Activated CD8-positive, alpha-beta T cell treated with anti-CD3 and anti-CD28 coated beads, Interleukin-2, amount 10 ng/mL, durations not matched to agents 7 days and 5 days (primary cell): Measurements from ENCODE around the gene SELENOW. TPM values are rescaled to one million over a fixed set of nuclear protein-coding genes. Genes with fewer than 3 reads are reported as not detected.
"Not testable (repeated sequence)": the region's sequence is repeated elsewhere in the genome, so short reads cannot be mapped to it uniquely, and the experiment has no call there.

ENCODE experiments used
- ATAC-seq: fragments of 150-1000 bp; cut with Tn5 transposase; one replicate; pipeline ENCODE4 v1.10.0; 2021; ENCODE audit warnings: moderate library complexity
- CTCF ChIA-PET: fragments of 350-600 bp; sonication (Branson Sonifier 250); formaldehyde crosslinking; loops from one replicate; lab custom pipeline; 2021; ENCODE audit warnings: antibody characterized with exemption; lab: Charles Lee
- POLR2A ChIA-PET: fragments of 350-600 bp; sonication (Branson Sonifier 250); formaldehyde crosslinking; loops from one replicate; lab custom pipeline; 2021; ENCODE audit warnings: antibody characterized with exemption; lab: Charles Lee
- DNase-seq: peaks from one replicate; pipeline ENCODE4 v3.0.0-alpha.2; 2020
- H3K27ac Mint-ChIP-seq: one replicate; pipeline ENCODE4 v1.8.0; 2021; ENCODE audit warnings: mild to moderate bottlenecking, mixed read lengths
- H3K27me3 Mint-ChIP-seq: one replicate; pipeline ENCODE4 v1.8.0; 2021; ENCODE audit warnings: low read depth, mixed read lengths
- H3K36me3 Mint-ChIP-seq: one replicate; pipeline ENCODE4 v1.8.0; 2021; ENCODE audit warnings: low read depth, mixed read lengths
- H3K4me1 Mint-ChIP-seq: one replicate; pipeline ENCODE4 v1.8.0; 2021; ENCODE audit warnings: low read depth, mixed read lengths
- H3K4me3 Mint-ChIP-seq: one replicate; pipeline ENCODE4 v1.8.0; 2021; ENCODE audit warnings: mild to moderate bottlenecking, mixed read lengths
- H3K9me3 Mint-ChIP-seq: one replicate; pipeline ENCODE4 v1.8.0; 2022; ENCODE audit warnings: mixed read lengths; ENCODE audit not compliant: insufficient read depth
- total RNA-seq, 2 experiments: library from RNA; stranded (reverse); gene quantifications; one replicate each; pipeline ENCODE4 v1.2.3, GENCODE V29; 2021

Gene SELENOW
- total RNA-seq, 2 experiments from 2014 or later = 132 to 140 TPM

DNA sequence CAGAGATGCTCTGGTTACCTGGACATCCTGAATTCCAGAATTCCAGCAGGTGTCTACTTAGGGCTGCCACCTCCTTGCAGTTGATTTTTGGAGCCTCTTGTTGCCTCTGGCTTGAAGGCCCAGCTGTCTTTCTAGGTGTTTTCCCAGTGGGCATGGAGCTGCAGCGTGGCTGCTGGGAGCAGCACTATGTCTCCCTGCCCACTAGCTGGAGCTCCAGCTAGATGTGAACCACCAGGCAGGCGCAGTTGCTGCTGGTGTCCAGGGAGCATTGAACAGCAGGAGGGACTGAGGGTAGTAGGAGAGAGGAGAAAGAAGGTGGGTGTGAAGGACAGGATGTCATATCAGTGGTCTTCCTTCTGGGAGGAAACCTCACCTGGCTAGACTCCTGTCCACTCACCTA is 9.9 kb upstream of the SELENOW start:
- H3K27ac Mint-ChIP-seq = no peak overlapping the region
- CTCF ChIA-PET = interaction anchor here (1.7 kb wide), 1 partner anchor 21 kb away, joined by 8 read pairs; no protein-coding TSS in a partner anchor

DNA sequence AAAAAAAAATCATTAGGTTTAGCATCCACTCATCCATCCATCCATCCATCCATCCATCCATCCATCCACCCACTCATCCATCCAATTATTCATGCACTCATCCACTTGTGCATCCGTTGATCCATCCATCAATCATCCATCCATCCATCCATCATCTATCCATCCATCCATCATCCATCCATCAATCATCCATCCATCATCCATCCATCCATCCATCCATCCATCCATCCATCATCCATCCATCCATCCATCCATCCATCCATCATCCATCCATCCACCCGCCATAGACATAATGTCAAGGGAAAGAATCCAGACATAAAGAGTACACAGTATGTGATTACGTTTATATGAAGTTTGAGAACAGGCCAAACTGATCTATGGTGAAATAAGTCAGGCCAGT is 9.0 kb upstream of the SELENOW start:
- H3K4me3 Mint-ChIP-seq = no peak overlapping the region
- H3K27me3 Mint-ChIP-seq = peaks cover 6% of the 10 kb centered on the region
- no peaks in the 10 kb centered on the region for H3K9me3 Mint-ChIP-seq
- no peak for ATAC-seq
- no peak for DNase-seq
- H3K27ac Mint-ChIP-seq = no peak overlapping the region
- H3K36me3 Mint-ChIP-seq = no peaks in the 10 kb centered on the region
- POLR2A ChIA-PET = no interaction called here
- CTCF ChIA-PET = no interaction called here
- peaks cover 3% of the 10 kb centered on the region for H3K4me1 Mint-ChIP-seq

More for the DNA sequence above, 9.9 kb upstream of the SELENOW start:
- ATAC-seq (no peak), DNase-seq (no peak)
- peaks cover 6% of the 10 kb centered on the region for H3K27me3 Mint-ChIP-seq
- POLR2A ChIA-PET = no interaction called here
- no peaks in the 10 kb centered on the region for H3K36me3 Mint-ChIP-seq
- no peak overlapping the region for H3K4me3 Mint-ChIP-seq
- H3K9me3 Mint-ChIP-seq = no peaks in the 10 kb centered on the region
- H3K4me1 Mint-ChIP-seq = peaks cover 3% of the 10 kb centered on the region

DNA sequence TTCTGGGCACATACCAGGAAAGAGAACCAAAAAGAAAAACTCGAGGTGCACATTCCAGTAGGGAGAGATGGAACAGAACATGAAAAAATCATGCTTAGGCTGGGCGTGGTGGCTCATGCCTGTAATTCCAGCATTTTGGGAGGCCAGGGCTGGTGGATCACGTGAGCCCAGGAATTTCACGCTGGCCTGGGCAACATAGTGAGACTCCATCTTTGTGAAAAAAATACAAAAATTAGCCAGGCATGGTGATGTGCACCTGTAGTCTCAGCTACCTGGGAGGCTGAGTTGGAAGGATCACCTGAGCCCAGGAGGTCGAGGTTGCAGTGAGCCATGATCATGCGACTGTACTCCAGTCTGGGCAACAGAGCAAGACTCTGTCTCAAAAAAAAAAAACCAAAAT is 7.2 kb upstream of the SELENOW start:
- H3K27ac Mint-ChIP-seq, DNase-seq, CTCF ChIA-PET, H3K27me3 Mint-ChIP-seq, POLR2A ChIA-PET, H3K4me1 Mint-ChIP-seq, H3K36me3 Mint-ChIP-seq, ATAC-seq, H3K9me3 Mint-ChIP-seq, H3K4me3 Mint-ChIP-seq: not testable (repeated sequence)

DNA sequence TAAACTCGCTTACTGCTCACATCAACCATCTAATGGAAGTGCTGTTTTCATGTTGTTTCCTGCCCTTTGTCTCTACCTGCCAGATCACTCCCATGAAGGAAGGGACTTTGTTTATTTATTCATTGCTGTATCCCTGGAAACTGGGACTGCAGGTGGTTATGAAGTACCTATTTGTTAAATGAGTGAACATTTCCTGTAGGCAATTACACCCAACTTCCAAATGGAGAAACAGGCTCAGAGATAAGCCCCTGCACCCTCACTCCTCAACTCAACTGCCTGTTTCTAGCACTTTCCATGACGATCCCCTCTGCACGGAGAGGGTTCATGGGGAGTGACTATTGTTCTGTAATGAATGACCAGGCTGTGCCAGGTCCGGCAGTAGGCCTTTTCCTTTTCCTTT is 1.9 kb upstream of the SELENOW start:
- POLR2A ChIA-PET = interaction anchor here (1.1 kb wide), 1 partner anchor 17 kb away, joined by 3 read pairs; no protein-coding TSS in a partner anchor
- Mint-ChIP-seq H3K9me3 (no peaks in the 10 kb centered on the region), H3K4me1 (peaks cover 27% of the 10 kb centered on the region), H3K27ac (no peak overlapping the region), H3K27me3 (no peaks in the 10 kb centered on the region), H3K4me3 (no peak overlapping the region), H3K36me3 (peaks cover 12% of the 10 kb centered on the region)
- CTCF ChIA-PET = no interaction called here
- DNase-seq = no peak
- ATAC-seq = no peak

DNA sequence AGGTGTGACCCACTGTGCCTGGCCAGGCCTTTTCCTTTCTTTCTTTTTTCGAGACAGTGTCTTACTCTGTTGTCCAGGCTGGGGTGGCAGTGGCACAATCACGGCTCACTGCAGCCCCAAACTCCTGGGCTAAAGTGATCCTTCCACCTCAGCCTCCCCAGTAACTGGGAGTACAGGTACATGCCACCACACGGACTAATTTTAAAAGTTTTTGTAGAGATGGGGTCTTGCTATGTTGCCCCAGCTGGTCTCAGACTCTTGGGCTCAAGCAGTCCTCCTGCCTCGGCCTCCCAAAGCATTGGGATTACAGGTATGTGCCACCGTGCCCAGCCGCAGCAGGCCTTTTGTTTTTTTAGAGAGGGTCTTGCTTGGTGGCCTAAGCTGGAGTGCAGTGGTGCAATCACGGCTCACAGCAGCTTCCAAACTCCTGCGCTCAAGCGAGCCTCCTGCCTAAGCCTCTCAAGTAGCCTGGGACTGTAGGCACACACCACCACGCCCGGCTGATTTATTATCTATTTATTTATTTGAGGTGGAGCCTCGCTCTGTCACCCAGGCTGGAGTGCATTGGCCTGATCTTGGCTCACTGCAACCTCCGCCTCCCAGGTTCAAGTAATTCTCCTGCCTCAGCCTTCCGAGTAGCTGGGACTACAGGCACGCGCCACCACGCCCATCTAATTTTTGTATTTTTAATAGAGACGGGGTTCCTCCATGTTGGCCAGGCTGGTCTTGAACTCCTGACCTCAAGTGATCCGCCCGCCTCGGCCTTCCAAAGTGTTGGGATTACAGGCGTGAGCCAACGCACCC is 1.1 kb upstream of the SELENOW start:
- Mint-ChIP-seq H3K4me3 (peak overlapping the region; percentile 97), H3K4me1 (peaks cover 30% of the 10 kb centered on the region), H3K27ac (peak overlapping the region; percentile 95), H3K36me3 (peaks cover 20% of the 10 kb centered on the region)
- CTCF ChIA-PET = interaction anchor here (0.9 kb wide), 1 partner anchor 12 kb away, joined by 3 read pairs; no protein-coding TSS in a partner anchor
- not testable (repeated sequence) for ATAC-seq, H3K9me3 Mint-ChIP-seq, DNase-seq, H3K27me3 Mint-ChIP-seq
- POLR2A ChIA-PET = interaction anchor here (1.1 kb wide), 1 partner anchor 18 kb away, joined by 3 read pairs; no protein-coding TSS in a partner anchor

DNA sequence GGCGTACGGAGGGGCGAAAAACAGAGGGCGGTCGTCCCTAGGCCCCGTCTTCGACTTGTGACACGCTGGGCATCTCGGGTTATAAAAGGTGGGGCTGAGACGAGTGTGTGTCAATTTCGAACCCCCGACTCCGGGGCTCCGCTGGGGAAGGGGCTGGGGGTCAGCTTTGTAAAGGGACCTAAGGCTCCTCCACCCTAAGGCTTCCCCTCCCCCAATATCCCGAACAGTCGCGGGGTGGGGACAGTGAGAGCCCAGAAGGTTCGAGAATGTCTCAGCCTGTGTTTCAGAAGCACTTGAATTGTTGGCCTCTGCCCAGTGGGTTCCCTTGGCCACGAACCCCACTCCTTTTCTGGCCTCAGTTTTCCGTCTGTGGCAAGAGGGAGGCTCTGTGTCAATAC is 450 bp downstream of the SELENOW start:
- Mint-ChIP-seq H3K36me3 (peaks cover 29% of the 10 kb centered on the region), H3K4me3 (peak overlapping the region; percentile 97), H3K27me3 (no peaks in the 10 kb centered on the region), H3K9me3 (no peaks in the 10 kb centered on the region), H3K27ac (peak overlapping the region; percentile 82), H3K4me1 (peaks cover 30% of the 10 kb centered on the region)
- ChIA-PET POLR2A (no interaction called here), CTCF (interaction anchor here (1.6 kb wide), 1 partner anchor 9 kb away, joined by 5 read pairs; no protein-coding TSS in a partner anchor)
- DNase-seq (peak; percentile 30), ATAC-seq (no peak)

DNA sequence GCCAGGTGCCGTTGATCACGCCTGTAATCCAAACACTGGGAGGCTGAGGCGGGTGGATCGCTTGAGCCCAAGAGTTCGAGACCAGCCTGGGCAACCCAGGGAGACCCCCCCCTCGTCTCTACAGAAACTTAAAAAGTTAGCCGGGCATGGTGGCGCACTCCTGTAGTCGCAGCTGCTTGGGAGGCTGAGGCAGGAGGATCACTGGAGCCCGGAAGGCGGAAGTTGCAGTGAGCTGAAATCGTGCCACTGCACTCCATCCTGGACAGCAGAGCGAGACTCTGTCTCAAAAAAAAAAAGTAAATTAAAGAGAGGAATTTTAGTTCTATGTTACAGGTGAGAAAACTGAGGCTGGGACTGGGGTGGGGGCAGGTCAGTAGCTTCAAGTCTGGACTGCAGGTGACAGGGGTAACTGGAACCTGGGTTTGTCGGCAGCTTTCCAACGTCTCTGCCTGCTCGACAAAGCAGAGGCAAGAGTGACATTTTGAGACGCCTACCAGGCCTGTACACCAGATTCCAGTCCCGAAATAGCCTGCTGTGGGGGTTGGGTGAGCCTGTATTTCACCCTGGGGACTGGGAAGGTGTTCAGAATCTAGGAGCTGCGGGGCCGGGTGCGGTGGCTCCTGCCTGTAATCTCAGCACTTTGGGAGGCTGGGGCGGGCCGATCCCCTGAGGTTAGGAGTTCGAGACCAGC is 1.2 kb downstream of the SELENOW start:
- Mint-ChIP-seq H3K4me3 (peak overlapping the region; percentile 97), H3K36me3 (peaks cover 35% of the 10 kb centered on the region), H3K27ac (peak overlapping the region; percentile 82), H3K4me1 (peaks cover 30% of the 10 kb centered on the region), H3K9me3 (no peaks in the 10 kb centered on the region), H3K27me3 (no peaks in the 10 kb centered on the region)
- ChIA-PET POLR2A (no interaction called here), CTCF (interaction anchor here (1.5 to 2.0 kb wide), 3 partner anchors 8 to 67 kb away, joined by 4 to 9 read pairs (median 5); partner anchors contain the start of gene EHD2)
- ATAC-seq = no peak
- DNase-seq = no peak

DNA sequence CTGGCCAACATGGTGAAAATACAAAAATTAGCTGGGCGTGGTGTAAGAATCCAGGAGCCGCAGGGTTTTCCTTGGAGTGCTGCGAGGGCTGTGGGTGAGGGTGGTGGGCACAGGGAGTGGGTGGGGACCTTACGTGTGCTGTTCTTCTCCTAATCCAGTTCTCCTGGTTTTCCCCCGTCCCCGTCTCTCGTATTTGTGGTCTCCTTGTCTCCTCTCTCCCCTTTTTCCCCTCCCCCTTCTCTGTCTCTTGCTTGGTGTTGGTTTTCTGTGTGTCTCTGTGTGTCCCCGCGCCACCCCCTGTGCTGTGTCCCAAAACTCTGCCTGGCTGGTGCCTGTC is 1.7 kb downstream of the SELENOW start:
- Mint-ChIP-seq H3K9me3 (no peaks in the 10 kb centered on the region), H3K27ac (peak overlapping the region; percentile 71), H3K4me1 (peaks cover 30% of the 10 kb centered on the region), H3K4me3 (peak overlapping the region; percentile 97), H3K36me3 (peaks cover 35% of the 10 kb centered on the region), H3K27me3 (no peaks in the 10 kb centered on the region)
- POLR2A ChIA-PET = no interaction called here
- CTCF ChIA-PET = interaction anchor here (1.5 to 2.0 kb wide), 3 partner anchors 8 to 67 kb away, joined by 4 to 9 read pairs (median 5); partner anchors contain the start of gene EHD2
- no peak for DNase-seq
- no peak for ATAC-seq

DNA sequence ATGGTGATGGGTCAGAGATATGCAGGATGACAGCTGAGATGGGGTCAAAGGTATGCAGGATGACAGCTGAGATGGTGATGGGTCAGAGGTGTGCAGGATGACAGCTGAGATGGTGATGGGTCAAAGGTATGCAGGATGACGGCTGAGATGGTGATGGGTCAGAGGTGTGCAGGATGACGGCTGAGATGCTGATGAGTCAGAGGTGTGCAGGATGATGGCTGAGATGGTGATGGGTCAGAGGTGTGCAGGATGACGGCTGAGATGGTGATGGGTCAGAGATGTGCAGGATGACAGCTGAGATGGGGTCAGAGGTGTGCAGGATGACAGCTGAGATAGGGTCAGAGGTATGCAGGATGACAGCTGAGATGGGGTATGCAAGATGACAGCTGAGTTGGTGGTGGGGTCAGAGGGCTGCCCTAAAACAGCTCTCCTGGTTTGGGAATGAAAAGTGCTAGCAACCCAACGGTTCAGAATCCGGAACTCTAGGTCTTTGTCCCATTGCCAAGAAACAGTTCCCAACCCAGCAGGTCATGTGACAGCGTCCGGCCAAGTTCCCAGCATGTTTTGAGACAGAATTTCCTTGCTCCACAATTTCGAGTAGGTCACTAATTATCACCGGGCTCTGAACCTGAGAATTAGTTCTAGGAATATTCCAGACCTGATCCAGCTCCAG is 3.2 kb downstream of the SELENOW start:
- Mint-ChIP-seq H3K4me1 (peaks cover 30% of the 10 kb centered on the region), H3K36me3 (peaks cover 38% of the 10 kb centered on the region), H3K27me3 (no peaks in the 10 kb centered on the region), H3K27ac (peak overlapping the region; percentile 27), H3K4me3 (no peak overlapping the region), H3K9me3 (no peaks in the 10 kb centered on the region)
- ATAC-seq (no peak), DNase-seq (no peak)
- ChIA-PET POLR2A (no interaction called here), CTCF (interaction anchor here (1.3 kb wide), 1 partner anchor 8 kb away, joined by 3 read pairs; no protein-coding TSS in a partner anchor)

DNA sequence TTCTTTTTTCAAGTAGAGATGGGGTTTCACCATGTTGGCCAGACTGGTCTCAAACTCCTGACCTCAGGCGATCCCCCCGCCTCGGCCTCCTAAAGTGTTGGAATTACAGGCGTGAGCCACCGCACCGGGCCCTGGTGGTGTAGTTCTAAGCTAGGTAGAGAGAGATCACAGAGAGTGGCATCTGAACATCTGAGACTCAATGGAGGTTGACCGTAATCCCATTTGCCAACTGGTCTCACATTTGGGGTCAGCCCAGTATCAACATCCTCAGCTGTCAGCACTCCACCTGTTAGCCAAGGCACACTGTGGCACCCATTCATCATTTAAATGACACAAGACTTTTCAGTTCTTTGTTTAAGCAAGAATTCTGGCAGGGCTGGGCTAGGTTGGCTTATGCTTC is 8.1 kb downstream of the SELENOW start:
- no peak overlapping the region for H3K4me3 Mint-ChIP-seq
- no peaks in the 10 kb centered on the region for H3K9me3 Mint-ChIP-seq
- H3K27ac Mint-ChIP-seq = no peak overlapping the region
- POLR2A ChIA-PET = no interaction called here
- DNase-seq (no peak), ATAC-seq (no peak)
- H3K36me3 Mint-ChIP-seq = peaks cover 26% of the 10 kb centered on the region
- H3K27me3 Mint-ChIP-seq = no peaks in the 10 kb centered on the region
- CTCF ChIA-PET = interaction anchor here (1.2 kb wide), 1 partner anchor 9 kb away, joined by 3 read pairs; no protein-coding TSS in a partner anchor
- H3K4me1 Mint-ChIP-seq = peaks cover 11% of the 10 kb centered on the region

DNA sequence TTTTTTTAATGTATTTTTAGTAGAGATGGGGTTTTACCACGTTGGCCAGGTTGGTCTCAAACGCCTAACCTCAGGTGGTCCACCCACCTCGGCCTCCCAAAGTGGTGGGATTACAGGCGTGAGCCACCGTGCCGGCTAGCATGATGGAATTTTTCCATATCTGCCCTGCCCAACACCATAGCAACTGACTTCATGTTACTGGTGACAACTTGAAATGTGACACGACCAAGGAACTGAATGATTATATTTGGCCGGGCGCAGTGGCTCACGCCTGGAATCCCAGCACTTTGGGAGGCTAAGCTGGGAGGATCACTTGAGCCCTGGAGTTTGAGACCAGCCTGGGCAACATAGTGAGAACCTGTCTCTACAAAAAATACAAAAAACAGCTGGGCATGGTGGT is 8.8 kb downstream of the SELENOW start:
- DNase-seq = not testable (repeated sequence)

More for the DNA sequence above, 8.8 kb downstream of the SELENOW start:
- ATAC-seq, POLR2A ChIA-PET, H3K27ac Mint-ChIP-seq, H3K9me3 Mint-ChIP-seq, H3K4me3 Mint-ChIP-seq, H3K27me3 Mint-ChIP-seq, H3K4me1 Mint-ChIP-seq: not testable (repeated sequence)
- CTCF ChIA-PET = interaction anchor here (1.2 to 1.7 kb wide), 4 partner anchors 8 to 74 kb away, joined by 4 to 11 read pairs (median 6); partner anchors contain the start of gene SELENOW
- H3K36me3 Mint-ChIP-seq = peaks cover 19% of the 10 kb centered on the region
